GM23338 (cell line): ENCODE results near the gene BMP10. TPM values are rescaled to one million over a fixed set of nuclear protein-coding genes. Genes with fewer than 3 reads are reported as not detected.

Experiments used
- ATAC-seq: fragments of 200-7000 bp; cut with Tn5 transposase; 3 replicates; pipeline ENCODE4 v1.9.1; 2020
- DNase-seq: peaks from one replicate; pipeline ENCODE4 v3.0.0-alpha.2; 2015; ENCODE audit warnings: low spot score
- H2AFZ ChIP-seq: fragments of 200-600 bp; sonication (generic); 2 replicates; pipeline ENCODE4 v1.8.0; 2016; ENCODE audit warnings: antibody characterized with exemption, mild to moderate bottlenecking, moderate library complexity
- H3F3A ChIP-seq: fragments of 200-600 bp; sonication (generic); replicated peaks from 2 replicates; pipeline ENCODE4 v1.8.0; 2017; ENCODE audit warnings: antibody characterized with exemption, mixed run types, low read depth
- H3K27ac ChIP-seq: fragments of 200-600 bp; sonication (generic); 2 replicates; pipeline ENCODE4 v1.6.1; 2016; ENCODE audit warnings: low read depth
- H3K27me3 ChIP-seq: fragments of 200-600 bp; sonication (generic); 2 replicates; pipeline ENCODE4 v1.8.0; 2016; ENCODE audit warnings: mild to moderate bottlenecking, mixed run types, moderate library complexity; ENCODE audit not compliant: insufficient read depth
- H3K36me3 ChIP-seq: fragments of 200-600 bp; sonication (generic); 2 replicates; pipeline ENCODE4 v1.8.0; 2016; ENCODE audit warnings: mild to moderate bottlenecking; ENCODE audit not compliant: insufficient read depth
- H3K4me1 ChIP-seq: fragments of 200-600 bp; sonication (generic); 2 replicates; pipeline ENCODE4 v1.8.0; 2016; ENCODE audit warnings: mild to moderate bottlenecking, moderate library complexity; ENCODE audit not compliant: insufficient read depth
- H3K4me2 ChIP-seq: fragments of 200-600 bp; sonication (generic); 2 replicates; pipeline ENCODE4 v1.7.1; 2017; ENCODE audit warnings: mixed run types
- H3K4me3 ChIP-seq: fragments of 200-600 bp; sonication (generic); 2 replicates; pipeline ENCODE4 v1.6.1; 2016; ENCODE audit warnings: mixed run types
- H3K79me2 ChIP-seq: fragments of 200-600 bp; sonication (generic); replicated peaks from 2 replicates; pipeline ENCODE4 v1.8.0; 2017; ENCODE audit warnings: mild to moderate bottlenecking; ENCODE audit not compliant: insufficient read depth
- H3K9me2 ChIP-seq: fragments of 200-600 bp; sonication (generic); 2 replicates; pipeline ENCODE4 v1.8.0; 2017; ENCODE audit not compliant: insufficient read depth
- H4K20me1 ChIP-seq: fragments of 200-600 bp; sonication (generic); replicated peaks from 2 replicates; pipeline ENCODE4 v1.8.0; 2017; ENCODE audit warnings: mild to moderate bottlenecking; ENCODE audit not compliant: insufficient read depth
- H3K27ac Mint-ChIP-seq: 2 replicates; pipeline ENCODE4 v1.8.0; 2020; ENCODE audit warnings: inconsistent platforms, mild to moderate bottlenecking, moderate library complexity, mixed read lengths
- H3K27me3 Mint-ChIP-seq: 3 replicates; pipeline ENCODE4 v1.8.0; 2022; ENCODE audit warnings: low read depth, mild to moderate bottlenecking, moderate library complexity, mixed read lengths, inconsistent platforms; ENCODE audit not compliant: insufficient read depth, poor library complexity
- H3K36me3 Mint-ChIP-seq: 3 replicates; pipeline ENCODE4 v1.8.0; 2021; ENCODE audit warnings: low read depth, mild to moderate bottlenecking, inconsistent platforms, moderate library complexity, mixed read lengths
- H3K4me1 Mint-ChIP-seq: 3 replicates; pipeline ENCODE4 v1.8.0; 2020; ENCODE audit warnings: mild to moderate bottlenecking, inconsistent platforms, mixed read lengths
- H3K4me3 Mint-ChIP-seq: 3 replicates; pipeline ENCODE4 v1.8.0; 2021; ENCODE audit warnings: moderate library complexity, mild to moderate bottlenecking, inconsistent platforms, mixed read lengths
- H3K9me3 Mint-ChIP-seq: 3 replicates; pipeline ENCODE4 v1.8.0; 2020; ENCODE audit warnings: moderate library complexity, mild to moderate bottlenecking, inconsistent platforms, mixed read lengths
- CREB1 ChIP-seq: fragments of 250-450 bp; sonication (Bioruptor Pico); IDR thresholded peaks from 2 replicates; pipeline ENCODE4 v1.5.0; 2020; ENCODE audit warnings: low read depth, mild to moderate bottlenecking, moderate library complexity
- ETS1 ChIP-seq: IDR thresholded peaks from 2 replicates; pipeline ENCODE4 v1.6.1; 2016; ENCODE audit warnings: antibody characterized with exemption
- EZH2 ChIP-seq: fragments of 200-600 bp; sonication (generic); IDR thresholded peaks from one replicate; pipeline ENCODE4 v1.8.0; 2017; ENCODE audit warnings: antibody characterized with exemption, mild to moderate bottlenecking, low read depth; ENCODE audit not compliant: unreplicated experiment
- EZH2phosphoT487 ChIP-seq: fragments of 200-600 bp; sonication (generic); IDR thresholded peaks from one replicate; pipeline ENCODE4 v1.8.1; 2018; ENCODE audit warnings: antibody characterized with exemption; ENCODE audit not compliant: unreplicated experiment
- JUNB ChIP-seq: IDR thresholded peaks from one replicate; pipeline ENCODE4 v1.6.1; 2016; ENCODE audit warnings: antibody characterized with exemption; ENCODE audit not compliant: unreplicated experiment
- NANOG ChIP-seq: IDR thresholded peaks from 2 replicates; pipeline ENCODE4 v1.6.1; 2016; ENCODE audit warnings: antibody characterized with exemption, borderline replicate concordance
- POLR2AphosphoS5 ChIP-seq: IDR thresholded peaks from 2 replicates; pipeline ENCODE4 v1.6.1; 2016; ENCODE audit warnings: antibody characterized with exemption, low read depth
- STAT1 ChIP-seq: IDR thresholded peaks from one replicate; pipeline ENCODE4 v1.6.1; 2016; ENCODE audit warnings: antibody characterized with exemption; ENCODE audit not compliant: unreplicated experiment
- ZNF331 ChIP-seq: fragments of 250-450 bp; sonication (Bioruptor Pico); IDR thresholded peaks from 2 replicates; pipeline ENCODE4 v1.5.0; 2020; ENCODE audit warnings: low read depth, mild to moderate bottlenecking, moderate library complexity
- ZNF462 ChIP-seq: fragments of 250-450 bp; sonication (Bioruptor Pico); IDR thresholded peaks from 2 replicates; pipeline ENCODE4 v1.5.0; 2020; ENCODE audit warnings: mild to moderate bottlenecking, moderate library complexity
- polyA plus RNA-seq: library from polyadenylated mRNA; unstranded; fragments of >200 nt; fragmentation: Nextera tagmentation; extraction: Ambion mirVana; gene quantifications from 2 replicates; pipeline ENCODE4 v1.2.1, GENCODE V29; 2016
- total RNA-seq: library from RNA; depleted of rRNA; stranded (reverse); fragments of >200 nt; shearing (Covaris generic); gene quantifications from 2 replicates; pipeline ENCODE4 v1.2.3, GENCODE V29; 2014
- TF ChIP-seq, protein P1 (sequence below): IDR thresholded peaks from one replicate; pipeline ENCODE4 v1.6.1; 2018; ENCODE audit warnings: antibody characterized with exemption; ENCODE audit not compliant: unreplicated experiment
- TF ChIP-seq, protein P2 (sequence below), 2 experiments: fragments of 200-600 bp in 1 of 2; sonication (generic) in 1 of 2; conservative IDR thresholded peaks; 2 replicates each; pipeline versions ENCODE4 v1.5.1 to v1.6.1; 2016 to 2017; ENCODE audit warnings: antibody characterized with exemption in 2 of 2, low read depth in 2 of 2, mild to moderate bottlenecking in 2 of 2, moderate library complexity in 1 of 2

BMP10 gene
- total and polyA plus RNA-seq, 2 experiments from 2014 or later: not detected

GRCh38 chr2:68877079-68877772 is 6.0 kb upstream of the BMP10 start (continued):
- no peak for TF ChIP-seq ZNF462 (CRISPR knock-in tag)

DNA sequence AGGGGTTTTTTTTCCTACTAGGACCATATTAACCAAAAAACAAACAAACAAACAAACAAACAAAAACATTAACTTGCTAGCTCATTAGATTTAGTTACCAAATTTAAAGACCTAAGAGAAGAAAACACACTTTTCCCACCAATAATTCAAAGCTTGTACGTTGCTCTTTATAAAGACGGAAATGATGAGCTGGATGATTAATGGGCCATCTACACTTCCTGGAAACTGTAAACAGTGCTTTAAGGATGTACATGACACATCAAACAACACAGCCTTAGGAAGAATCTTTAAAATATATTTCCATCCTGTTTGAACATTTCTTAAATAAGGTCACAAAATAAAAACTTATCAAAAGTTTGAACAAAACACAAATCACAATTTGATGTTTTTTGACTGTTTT is 982 bp downstream of the BMP10 start:
- H3K27me3 Mint-ChIP-seq: no peaks in the 10 kb centered on the region
- no peaks in the 10 kb centered on the region for H3F3A ChIP-seq
- H3K9me2 ChIP-seq: peaks cover 17% of the 10 kb centered on the region
- no peaks in the 10 kb centered on the region for H3K4me1 Mint-ChIP-seq
- no peak overlapping the region for H3K27ac Mint-ChIP-seq
- no peaks in the 10 kb centered on the region for H3K79me2 ChIP-seq
- no peak overlapping the region for H3K4me3 ChIP-seq
- H2AFZ ChIP-seq: no peak overlapping the region
- no peak overlapping the region for H3K27ac ChIP-seq
- H3K36me3 ChIP-seq: no peaks in the 10 kb centered on the region
- no peak overlapping the region for H3K4me3 Mint-ChIP-seq
- no peak for DNase-seq
- no peaks in the 10 kb centered on the region for H3K4me1 ChIP-seq
- no peak overlapping the region for H3K4me2 ChIP-seq
- no peaks in the 10 kb centered on the region for H3K36me3 Mint-ChIP-seq
- H3K27me3 ChIP-seq: no peaks in the 10 kb centered on the region
- H4K20me1 ChIP-seq: no peaks in the 10 kb centered on the region
- H3K9me3 Mint-ChIP-seq: no peaks in the 10 kb centered on the region
- ATAC-seq: no peak
- TF ChIP-seq, protein P1, sequence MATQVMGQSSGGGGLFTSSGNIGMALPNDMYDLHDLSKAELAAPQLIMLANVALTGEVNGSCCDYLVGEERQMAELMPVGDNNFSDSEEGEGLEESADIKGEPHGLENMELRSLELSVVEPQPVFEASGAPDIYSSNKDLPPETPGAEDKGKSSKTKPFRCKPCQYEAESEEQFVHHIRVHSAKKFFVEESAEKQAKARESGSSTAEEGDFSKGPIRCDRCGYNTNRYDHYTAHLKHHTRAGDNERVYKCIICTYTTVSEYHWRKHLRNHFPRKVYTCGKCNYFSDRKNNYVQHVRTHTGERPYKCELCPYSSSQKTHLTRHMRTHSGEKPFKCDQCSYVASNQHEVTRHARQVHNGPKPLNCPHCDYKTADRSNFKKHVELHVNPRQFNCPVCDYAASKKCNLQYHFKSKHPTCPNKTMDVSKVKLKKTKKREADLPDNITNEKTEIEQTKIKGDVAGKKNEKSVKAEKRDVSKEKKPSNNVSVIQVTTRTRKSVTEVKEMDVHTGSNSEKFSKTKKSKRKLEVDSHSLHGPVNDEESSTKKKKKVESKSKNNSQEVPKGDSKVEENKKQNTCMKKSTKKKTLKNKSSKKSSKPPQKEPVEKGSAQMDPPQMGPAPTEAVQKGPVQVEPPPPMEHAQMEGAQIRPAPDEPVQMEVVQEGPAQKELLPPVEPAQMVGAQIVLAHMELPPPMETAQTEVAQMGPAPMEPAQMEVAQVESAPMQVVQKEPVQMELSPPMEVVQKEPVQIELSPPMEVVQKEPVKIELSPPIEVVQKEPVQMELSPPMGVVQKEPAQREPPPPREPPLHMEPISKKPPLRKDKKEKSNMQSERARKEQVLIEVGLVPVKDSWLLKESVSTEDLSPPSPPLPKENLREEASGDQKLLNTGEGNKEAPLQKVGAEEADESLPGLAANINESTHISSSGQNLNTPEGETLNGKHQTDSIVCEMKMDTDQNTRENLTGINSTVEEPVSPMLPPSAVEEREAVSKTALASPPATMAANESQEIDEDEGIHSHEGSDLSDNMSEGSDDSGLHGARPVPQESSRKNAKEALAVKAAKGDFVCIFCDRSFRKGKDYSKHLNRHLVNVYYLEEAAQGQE: no peak
- TF ChIP-seq ETS1 (no peak), CREB1 (no peak), JUNB (no peak), EZH2phosphoT487 (no peak), NANOG (no peak), EZH2 (no peak), ZNF331 (CRISPR knock-in tag) (no peak), POLR2AphosphoS5 (no peak), STAT1 (no peak)
- TF ChIP-seq, protein P2, sequence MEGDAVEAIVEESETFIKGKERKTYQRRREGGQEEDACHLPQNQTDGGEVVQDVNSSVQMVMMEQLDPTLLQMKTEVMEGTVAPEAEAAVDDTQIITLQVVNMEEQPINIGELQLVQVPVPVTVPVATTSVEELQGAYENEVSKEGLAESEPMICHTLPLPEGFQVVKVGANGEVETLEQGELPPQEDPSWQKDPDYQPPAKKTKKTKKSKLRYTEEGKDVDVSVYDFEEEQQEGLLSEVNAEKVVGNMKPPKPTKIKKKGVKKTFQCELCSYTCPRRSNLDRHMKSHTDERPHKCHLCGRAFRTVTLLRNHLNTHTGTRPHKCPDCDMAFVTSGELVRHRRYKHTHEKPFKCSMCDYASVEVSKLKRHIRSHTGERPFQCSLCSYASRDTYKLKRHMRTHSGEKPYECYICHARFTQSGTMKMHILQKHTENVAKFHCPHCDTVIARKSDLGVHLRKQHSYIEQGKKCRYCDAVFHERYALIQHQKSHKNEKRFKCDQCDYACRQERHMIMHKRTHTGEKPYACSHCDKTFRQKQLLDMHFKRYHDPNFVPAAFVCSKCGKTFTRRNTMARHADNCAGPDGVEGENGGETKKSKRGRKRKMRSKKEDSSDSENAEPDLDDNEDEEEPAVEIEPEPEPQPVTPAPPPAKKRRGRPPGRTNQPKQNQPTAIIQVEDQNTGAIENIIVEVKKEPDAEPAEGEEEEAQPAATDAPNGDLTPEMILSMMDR (conservative IDR thresholded peaks at IDR 0.05; ENCODE audit: low read depth in 2 of 2): no peak
